Measurements from ENCODE around the gene FAM124B.

Gene FAM124B

DNA sequence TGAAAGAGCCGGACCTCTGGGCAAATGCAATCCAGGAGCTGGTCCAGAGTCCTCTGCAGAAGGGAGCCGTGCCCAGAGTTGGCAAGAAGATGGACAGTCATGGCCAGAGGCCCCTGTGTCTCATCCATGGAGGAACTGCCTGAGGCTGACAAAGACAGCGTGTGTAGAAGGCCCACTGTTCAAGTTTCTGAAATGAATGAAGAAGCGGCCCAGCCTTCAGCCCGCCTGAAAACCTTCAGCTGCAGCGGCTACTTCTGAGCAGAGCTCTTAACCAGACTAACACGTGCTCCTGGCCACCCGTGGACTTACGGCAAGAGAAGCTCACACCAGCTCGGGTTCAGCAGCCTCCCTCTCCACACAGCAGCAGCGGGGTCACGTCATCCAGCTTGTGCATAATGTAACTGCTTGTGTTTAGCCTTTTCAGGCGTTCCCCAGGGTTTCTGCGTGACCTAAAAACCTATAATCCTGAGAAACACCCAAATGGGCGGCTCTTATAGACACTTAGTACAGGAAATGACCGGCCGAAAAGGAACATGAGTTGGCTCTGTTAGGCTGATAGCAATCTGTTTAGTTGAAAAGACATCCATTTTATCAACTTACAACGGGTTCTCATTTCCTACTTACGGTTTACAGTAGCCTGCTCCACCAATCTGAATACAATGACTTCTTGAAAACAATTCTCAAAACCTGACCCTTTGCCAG lies at the start of gene FAM124B:
Gene FAM124B, minus strand, starts transcription at position 467 of the 702 bp plus-strand sequence. Its CDS starts 339 bp downstream, at position 128.
- DNase-seq = peak; percentile 36

DNA sequence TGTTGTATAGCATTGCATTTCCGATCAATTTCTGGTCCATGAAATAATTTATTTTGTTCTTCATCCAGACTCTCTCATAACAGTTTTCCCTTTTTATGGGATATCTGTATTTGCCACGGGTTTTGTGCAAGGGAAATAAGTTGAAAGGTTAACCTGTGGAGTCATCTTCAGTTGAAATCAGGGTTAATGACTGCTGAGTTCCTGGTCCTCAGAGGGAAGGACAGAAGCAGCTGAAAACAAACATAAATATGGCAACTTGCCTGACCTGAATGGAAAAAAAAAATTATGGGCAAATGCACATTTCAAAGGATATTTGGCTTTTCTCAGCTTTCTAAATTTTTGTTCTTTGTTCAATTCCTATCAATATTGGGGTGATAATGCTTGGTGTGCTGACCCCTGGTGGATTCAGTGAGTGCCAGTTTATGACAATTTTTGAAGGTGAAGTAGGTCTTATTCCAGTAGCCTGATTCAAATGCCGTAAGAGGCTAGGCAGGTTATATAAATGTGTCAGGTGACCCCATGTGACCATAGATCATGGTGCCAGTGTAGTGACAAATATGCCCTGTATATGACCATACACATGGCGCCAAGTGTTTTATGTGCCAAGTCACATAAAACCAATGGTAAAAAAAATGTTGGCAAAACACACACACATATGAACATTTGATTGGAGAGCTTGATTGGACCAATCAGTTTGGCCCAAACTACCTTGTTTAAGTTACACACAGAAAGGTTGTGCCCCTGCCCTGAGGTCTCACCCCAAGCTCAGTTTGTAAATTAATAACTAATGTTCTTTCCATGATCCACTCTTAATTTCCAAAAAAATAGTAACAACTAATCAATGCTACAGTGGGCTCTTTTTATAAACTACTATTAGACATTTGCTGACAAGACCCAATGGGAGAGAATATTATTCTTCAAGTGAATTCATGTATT lies 47.6 kb upstream of the FAM124B start:
- DNase-seq = peak; percentile 10

DNA sequence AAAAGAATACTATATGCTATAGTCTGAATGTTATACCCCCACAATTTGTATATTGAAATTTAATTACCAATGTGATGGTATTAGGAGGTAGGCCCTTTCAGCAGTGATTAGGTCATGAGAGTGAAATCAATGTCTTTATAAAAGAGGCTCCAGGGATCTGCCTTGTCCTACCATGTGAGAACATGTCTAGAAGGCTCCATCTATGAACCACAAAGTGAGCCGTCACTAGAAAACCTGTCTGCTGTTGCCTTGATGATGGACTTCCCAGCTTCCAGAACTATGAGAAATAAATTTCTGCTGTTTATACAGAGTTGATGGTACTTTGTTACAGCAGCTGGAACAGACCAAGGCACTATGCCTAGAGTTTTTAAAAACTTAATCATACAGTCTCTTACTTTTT lies 46.3 kb upstream of the FAM124B start:
- DNase-seq = no peak

- no peak for DNase-seq
Measured at GRCh38 chr2:224444783-224445182, 42.9 kb upstream of the FAM124B start.

DNA sequence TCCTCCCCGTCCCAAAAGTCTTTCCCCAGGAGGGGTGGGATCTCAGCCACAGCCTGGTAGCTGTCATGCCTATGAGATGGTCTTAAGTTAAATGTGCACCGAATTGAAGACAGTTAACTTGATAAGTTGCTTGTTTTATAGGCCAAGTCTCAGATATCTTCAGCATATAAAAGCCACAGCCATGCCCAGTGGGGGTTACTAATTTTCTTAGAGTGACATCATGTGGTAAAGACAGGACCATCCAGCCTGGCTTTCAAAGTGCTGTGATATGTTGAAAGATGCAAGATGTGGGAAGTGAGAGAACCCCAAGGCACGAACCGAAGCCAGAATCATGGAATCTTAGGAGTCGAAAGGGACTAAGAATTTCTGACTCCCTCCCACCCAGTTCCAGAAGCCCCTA lies 42.1 kb upstream of the FAM124B start:
- no peak for DNase-seq

GRCh38 chr2:224442071-224442967 lies 40.4 kb upstream of the FAM124B start:
- DNase-seq = no peak

- DNase-seq = no peak
Measured at GRCh38 chr2:224440988-224441387, 39.1 kb upstream of the FAM124B start.

GRCh38 chr2:224438726-224439125 lies 36.8 kb upstream of the FAM124B start:
- DNase-seq = no peak

- DNase-seq = no peak
Measured at GRCh38 chr2:224436634-224437033, 34.7 kb upstream of the FAM124B start.

GRCh38 chr2:224434618-224435017 lies 32.7 kb upstream of the FAM124B start:
- no peak for DNase-seq

DNA sequence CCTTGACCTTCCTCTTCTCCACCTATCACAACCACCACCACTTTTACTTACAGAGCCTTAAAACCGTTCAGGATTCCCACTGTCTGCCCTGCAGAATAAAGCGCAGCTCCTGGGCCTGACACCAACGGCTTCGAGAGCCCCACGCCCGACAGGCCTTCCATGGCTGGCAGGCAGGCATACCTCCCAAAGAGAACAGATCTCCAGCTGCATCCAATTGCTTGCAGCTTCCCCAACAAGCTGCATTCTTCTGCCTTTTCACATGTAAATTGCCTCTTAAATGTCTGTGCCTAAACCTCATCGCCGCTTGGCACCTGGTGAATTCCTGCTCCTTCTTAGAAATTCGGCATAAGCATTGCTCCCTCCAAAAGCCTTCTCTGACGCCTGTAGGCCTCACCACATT lies 31.5 kb upstream of the FAM124B start:
- no peak for DNase-seq

GRCh38 chr2:224432003-224432579 lies 30.2 kb upstream of the FAM124B start:
- DNase-seq = no peak

DNA sequence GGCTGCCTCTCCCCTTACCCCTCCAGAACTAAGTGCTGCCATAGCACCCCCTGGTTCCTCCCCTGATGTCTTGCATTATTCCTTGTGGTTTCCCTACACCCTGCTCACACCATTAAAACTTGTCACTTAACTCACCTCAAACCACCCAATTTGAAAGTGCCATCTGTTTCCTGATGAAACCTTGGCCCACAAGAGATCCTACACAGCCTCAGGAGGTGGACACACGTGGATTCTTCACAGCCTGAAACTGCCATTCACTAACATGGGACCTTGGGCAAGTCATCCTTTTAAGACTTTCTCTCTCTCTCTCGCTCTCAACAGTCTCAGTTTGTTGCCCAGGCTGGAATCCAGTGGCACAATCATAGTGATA lies 27.5 kb upstream of the FAM124B start:
- DNase-seq = no peak

- no peak for DNase-seq
Measured at GRCh38 chr2:224428787-224429440, 27.0 kb upstream of the FAM124B start.

DNA sequence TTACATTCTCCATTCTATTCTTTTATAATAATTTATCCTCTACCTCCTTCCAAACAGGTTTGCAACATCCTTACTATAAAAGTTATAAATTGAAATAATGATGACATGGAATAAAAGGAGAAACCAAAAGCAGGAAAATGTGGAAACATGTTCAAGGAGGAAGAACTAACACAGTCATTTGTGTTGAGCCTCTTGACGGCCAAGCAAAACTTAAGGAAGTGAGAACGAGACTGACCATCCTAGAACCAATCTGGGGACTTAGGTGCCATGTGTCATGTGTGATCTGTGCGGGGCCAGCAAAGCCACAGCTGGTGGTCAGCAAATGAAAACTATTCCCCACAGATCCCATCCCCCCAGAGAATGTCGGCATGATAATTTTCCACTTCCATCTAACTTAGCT lies 25.6 kb upstream of the FAM124B start:
- no peak for DNase-seq

DNA sequence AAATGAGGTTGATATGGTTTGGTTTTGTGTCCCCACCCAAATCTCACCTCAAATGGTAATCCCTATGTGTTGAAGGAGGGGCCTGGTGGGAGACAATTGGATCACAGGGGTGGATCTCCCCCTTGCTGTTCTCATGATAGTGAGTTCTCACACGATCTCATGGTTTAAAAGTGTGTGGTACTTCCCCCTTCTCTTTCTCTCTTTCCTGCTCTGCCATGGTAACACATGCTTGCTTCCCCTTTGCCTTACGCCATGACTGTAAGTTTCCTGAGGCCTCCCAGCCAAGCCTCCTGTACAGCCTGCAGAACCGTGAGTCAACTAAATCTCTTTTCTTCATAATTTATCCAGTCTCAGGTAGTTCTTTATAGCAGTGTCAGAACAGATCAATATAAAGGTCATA lies 24.7 kb upstream of the FAM124B start:
- no peak for DNase-seq

DNA sequence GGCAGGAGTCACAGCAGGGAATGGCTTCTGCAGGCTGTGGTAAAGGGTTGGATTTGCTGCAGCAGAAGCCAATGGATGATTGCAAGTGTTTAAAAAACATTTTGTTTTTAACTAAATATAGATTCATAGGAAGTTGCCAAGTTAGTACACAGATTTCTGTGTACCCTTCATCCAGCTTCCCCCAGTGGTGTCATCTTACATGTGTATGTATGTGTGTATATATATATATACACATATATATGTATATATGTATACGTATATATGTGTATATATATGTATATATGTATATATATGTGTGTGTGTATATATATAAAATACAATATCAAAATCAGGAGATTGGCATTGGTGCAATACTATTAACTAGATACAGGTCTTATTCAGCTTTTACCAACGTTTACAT lies 19.2 kb upstream of the FAM124B start:
- no peak for DNase-seq

DNA sequence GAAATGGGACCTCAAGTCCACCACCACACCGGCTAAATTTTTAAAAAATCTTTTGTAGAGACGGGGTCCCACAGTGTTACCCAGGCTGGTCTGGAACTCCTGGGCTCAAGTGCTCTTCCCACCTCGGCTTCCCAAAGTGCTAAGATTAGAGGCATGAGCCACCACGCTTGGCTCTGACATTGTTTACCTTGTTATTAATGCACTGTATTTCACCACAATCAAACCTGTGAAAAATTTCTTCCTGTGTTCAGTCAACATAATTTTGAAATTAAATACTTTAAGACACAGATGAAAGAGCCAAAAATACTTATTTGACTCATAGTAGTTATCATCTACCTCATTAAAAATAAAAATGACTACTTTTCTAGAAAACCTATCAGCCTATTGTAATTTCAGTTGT lies 16.0 kb upstream of the FAM124B start:
- DNase-seq = no peak

GRCh38 chr2:224417361-224417729 lies 15.4 kb upstream of the FAM124B start:
- DNase-seq = no peak

GRCh38 chr2:224416656-224417360 lies 14.9 kb upstream of the FAM124B start:
- no peak for DNase-seq

DNA sequence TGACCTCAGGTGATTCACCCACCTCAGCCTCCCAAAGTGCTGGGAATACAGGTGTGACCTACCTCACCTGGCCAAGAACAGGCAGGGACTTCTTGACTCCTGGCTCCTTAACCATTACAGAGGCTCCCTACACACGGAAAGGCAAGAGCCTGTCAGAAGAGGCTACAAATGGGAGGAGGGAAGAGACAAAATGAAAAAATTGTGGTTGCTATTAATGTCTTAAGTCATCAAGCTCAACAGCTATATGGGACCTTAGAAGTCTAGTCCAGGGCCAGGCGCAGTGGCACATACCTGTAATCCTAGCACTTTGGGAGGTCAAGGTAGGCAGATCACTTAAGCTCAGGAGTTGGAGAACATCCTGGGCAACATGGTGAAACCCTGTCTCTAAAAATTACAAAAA lies 11.5 kb upstream of the FAM124B start:
- DNase-seq = no peak

Data from CD4-positive, alpha-beta T cell treated with Interleukin-6 for 4 hours (primary cell).